ENCODE results near the gene CBLIF.

CBLIF gene

DNA sequence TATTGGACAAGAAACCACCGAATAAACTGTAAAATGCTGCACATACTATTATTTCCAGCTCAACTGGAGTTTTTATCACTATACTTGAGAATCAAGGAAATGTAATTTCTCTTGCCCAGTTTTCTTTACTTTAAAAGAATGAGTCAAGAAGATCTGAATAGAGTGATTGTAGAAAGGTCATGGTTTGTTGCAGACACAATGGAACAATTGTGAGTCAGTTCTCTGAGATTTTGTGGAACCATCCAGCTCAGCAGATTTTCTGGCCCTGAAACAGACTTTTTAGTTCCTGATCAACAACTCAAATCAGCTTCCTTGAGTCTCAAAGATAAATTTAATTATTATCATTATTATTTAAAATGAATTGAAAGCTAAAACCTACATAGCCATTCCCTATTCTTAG lies 19.7 kb upstream of the CBLIF start:
- Histone ChIP-seq H3K4me2 (ENCODE audit: low read length) (no peak overlapping the region), H3K27ac (ENCODE audit: low read depth, low read length) (no peak overlapping the region), H3F3A (ENCODE audit: control insufficient read depth, insufficient read depth) (no peaks in the 10 kb centered on the region)

GRCh38 chr11:59862252-59862651 lies 17.0 kb upstream of the CBLIF start:
- H3K27me3 ChIP-seq (ENCODE audit: control insufficient read depth, low read length) = peaks cover 3% of the 10 kb centered on the region; the same call in 1 of the 2 replicates
- H3K79me2 ChIP-seq (ENCODE audit: control insufficient read depth, low read length) = no peaks in the 10 kb centered on the region
- H3K36me3 ChIP-seq (ENCODE audit: control insufficient read depth, low read length) = no peaks in the 10 kb centered on the region
- no peak overlapping the region for H3K4me2 ChIP-seq (ENCODE audit: low read length)
- no peak for TF ChIP-seq EZH2phosphoT487 (IDR thresholded peaks at IDR 0.05; ENCODE audit: borderline replicate concordance, low read length)
- TF ChIP-seq CTCF (IDR thresholded peaks at IDR 0.05; ENCODE audit: low read depth, low read length, poor library complexity, severe bottlenecking) = no peak
- no peaks in the 10 kb centered on the region for H3K4me1 ChIP-seq (ENCODE audit: control insufficient read depth, low read length)
- no peaks in the 10 kb centered on the region for H4K20me1 ChIP-seq (ENCODE audit: control insufficient read depth, insufficient read depth, low read depth, low read length)
- H3F3A ChIP-seq (ENCODE audit: control insufficient read depth, insufficient read depth) = no peaks in the 10 kb centered on the region
- H3K9me3 ChIP-seq (ENCODE audit: control insufficient read depth, insufficient read depth, low read length) = no peaks in the 10 kb centered on the region
- H3K9me2 ChIP-seq (replicated peaks; ENCODE audit: control insufficient read depth, low read length) = no peaks in the 10 kb centered on the region
- no peak overlapping the region for H3K27ac ChIP-seq (ENCODE audit: low read depth, low read length)
- H3K4me3 ChIP-seq (ENCODE audit: low read length) = no peak overlapping the region

More for the DNA sequence above, 19.7 kb upstream of the CBLIF start:
- Histone ChIP-seq H3K9me2 (replicated peaks; ENCODE audit: control insufficient read depth, low read length) (no peaks in the 10 kb centered on the region), H3K4me3 (ENCODE audit: low read length) (no peak overlapping the region), H3K9me3 (ENCODE audit: control insufficient read depth, insufficient read depth, low read length) (no peaks in the 10 kb centered on the region), H3K27me3 (ENCODE audit: control insufficient read depth, low read length) (peaks cover 3% of the 10 kb centered on the region; the same call in 1 of the 2 replicates), H3K4me1 (ENCODE audit: control insufficient read depth, low read length) (no peaks in the 10 kb centered on the region), H3K36me3 (ENCODE audit: control insufficient read depth, low read length) (no peaks in the 10 kb centered on the region), H3K79me2 (ENCODE audit: control insufficient read depth, low read length) (no peaks in the 10 kb centered on the region), H4K20me1 (ENCODE audit: control insufficient read depth, insufficient read depth, low read depth, low read length) (no peaks in the 10 kb centered on the region)
- TF ChIP-seq EZH2phosphoT487 (IDR thresholded peaks at IDR 0.05; ENCODE audit: borderline replicate concordance, low read length) = no peak
- TF ChIP-seq CTCF (IDR thresholded peaks at IDR 0.05; ENCODE audit: low read depth, low read length, poor library complexity, severe bottlenecking) = no peak

GRCh38 chr11:59859673-59860072 lies 14.4 kb upstream of the CBLIF start:
- Histone ChIP-seq H3K27me3 (ENCODE audit: control insufficient read depth, low read length) (peaks cover 3% of the 10 kb centered on the region; the same call in 1 of the 2 replicates), H3K4me3 (ENCODE audit: low read length) (no peak overlapping the region), H3F3A (ENCODE audit: control insufficient read depth, insufficient read depth) (no peaks in the 10 kb centered on the region), H3K36me3 (ENCODE audit: control insufficient read depth, low read length) (no peaks in the 10 kb centered on the region), H3K9me2 (replicated peaks; ENCODE audit: control insufficient read depth, low read length) (no peaks in the 10 kb centered on the region), H3K27ac (ENCODE audit: low read depth, low read length) (no peak overlapping the region), H3K79me2 (ENCODE audit: control insufficient read depth, low read length) (no peaks in the 10 kb centered on the region), H3K9me3 (ENCODE audit: control insufficient read depth, insufficient read depth, low read length) (no peaks in the 10 kb centered on the region), H3K4me2 (ENCODE audit: low read length) (no peak overlapping the region), H3K4me1 (ENCODE audit: control insufficient read depth, low read length) (no peaks in the 10 kb centered on the region), H4K20me1 (ENCODE audit: control insufficient read depth, insufficient read depth, low read depth, low read length) (no peaks in the 10 kb centered on the region)
- TF ChIP-seq EZH2phosphoT487 (IDR thresholded peaks at IDR 0.05; ENCODE audit: borderline replicate concordance, low read length) = no peak
- no peak for TF ChIP-seq CTCF (IDR thresholded peaks at IDR 0.05; ENCODE audit: low read depth, low read length, poor library complexity, severe bottlenecking)
